ENCODE results near the gene XRCC3.

DNA sequence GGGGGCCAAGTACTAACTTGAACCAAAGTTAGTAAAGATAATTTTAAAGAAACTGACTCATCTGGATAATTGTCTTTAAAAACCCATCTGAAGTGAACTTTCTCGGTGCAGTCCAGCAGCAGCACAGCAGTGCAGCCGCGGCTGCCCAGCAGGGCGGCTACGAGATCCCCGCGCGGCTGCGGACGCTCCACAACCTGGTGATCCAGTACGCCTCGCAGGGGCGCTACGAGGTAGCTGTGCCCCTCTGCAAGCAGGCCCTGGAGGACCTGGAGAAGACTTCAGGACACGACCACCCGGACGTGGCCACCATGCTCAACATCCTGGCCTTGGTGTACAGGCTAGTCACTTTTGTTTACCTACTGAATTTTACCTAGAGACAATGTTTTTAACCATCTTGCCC lies 52.7 kb downstream of the XRCC3 start:
- TF ChIP-seq, protein P1, sequence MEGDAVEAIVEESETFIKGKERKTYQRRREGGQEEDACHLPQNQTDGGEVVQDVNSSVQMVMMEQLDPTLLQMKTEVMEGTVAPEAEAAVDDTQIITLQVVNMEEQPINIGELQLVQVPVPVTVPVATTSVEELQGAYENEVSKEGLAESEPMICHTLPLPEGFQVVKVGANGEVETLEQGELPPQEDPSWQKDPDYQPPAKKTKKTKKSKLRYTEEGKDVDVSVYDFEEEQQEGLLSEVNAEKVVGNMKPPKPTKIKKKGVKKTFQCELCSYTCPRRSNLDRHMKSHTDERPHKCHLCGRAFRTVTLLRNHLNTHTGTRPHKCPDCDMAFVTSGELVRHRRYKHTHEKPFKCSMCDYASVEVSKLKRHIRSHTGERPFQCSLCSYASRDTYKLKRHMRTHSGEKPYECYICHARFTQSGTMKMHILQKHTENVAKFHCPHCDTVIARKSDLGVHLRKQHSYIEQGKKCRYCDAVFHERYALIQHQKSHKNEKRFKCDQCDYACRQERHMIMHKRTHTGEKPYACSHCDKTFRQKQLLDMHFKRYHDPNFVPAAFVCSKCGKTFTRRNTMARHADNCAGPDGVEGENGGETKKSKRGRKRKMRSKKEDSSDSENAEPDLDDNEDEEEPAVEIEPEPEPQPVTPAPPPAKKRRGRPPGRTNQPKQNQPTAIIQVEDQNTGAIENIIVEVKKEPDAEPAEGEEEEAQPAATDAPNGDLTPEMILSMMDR (IDR thresholded peaks at IDR 0.05), result no peak
- no peak for TF ChIP-seq POLR2A (IDR thresholded peaks at IDR 0.05)
